GM23338 (cell line): Measurements from ENCODE around the gene LMNA. TPM values are rescaled to one million over a fixed set of nuclear protein-coding genes. Genes with fewer than 3 reads are reported as not detected.
A peak's percentile ranks its signal among the peaks of the same experiment; 100 is the strongest.
"Not testable (repeated sequence)": the region's sequence is repeated elsewhere in the genome, so short reads cannot be mapped to it uniquely, and the experiment has no call there.

Source experiments
- ATAC-seq: fragments of 200-7000 bp; cut with Tn5 transposase; 3 replicates; pipeline ENCODE4 v1.9.1; 2020
- DNase-seq: peaks from one replicate; pipeline ENCODE4 v3.0.0-alpha.2; 2015; ENCODE audit warnings: low spot score
- H2AFZ ChIP-seq: fragments of 200-600 bp; sonication (generic); 2 replicates; pipeline ENCODE4 v1.8.0; 2016; ENCODE audit warnings: antibody characterized with exemption, mild to moderate bottlenecking, moderate library complexity
- H3F3A ChIP-seq: fragments of 200-600 bp; sonication (generic); replicated peaks from 2 replicates; pipeline ENCODE4 v1.8.0; 2017; ENCODE audit warnings: antibody characterized with exemption, mixed run types, low read depth
- H3K27ac ChIP-seq: fragments of 200-600 bp; sonication (generic); 2 replicates; pipeline ENCODE4 v1.6.1; 2016; ENCODE audit warnings: low read depth
- H3K27me3 ChIP-seq: fragments of 200-600 bp; sonication (generic); 2 replicates; pipeline ENCODE4 v1.8.0; 2016; ENCODE audit warnings: mild to moderate bottlenecking, mixed run types, moderate library complexity; ENCODE audit not compliant: insufficient read depth
- H3K36me3 ChIP-seq: fragments of 200-600 bp; sonication (generic); 2 replicates; pipeline ENCODE4 v1.8.0; 2016; ENCODE audit warnings: mild to moderate bottlenecking; ENCODE audit not compliant: insufficient read depth
- H3K4me1 ChIP-seq: fragments of 200-600 bp; sonication (generic); 2 replicates; pipeline ENCODE4 v1.8.0; 2016; ENCODE audit warnings: mild to moderate bottlenecking, moderate library complexity; ENCODE audit not compliant: insufficient read depth
- H3K4me2 ChIP-seq: fragments of 200-600 bp; sonication (generic); 2 replicates; pipeline ENCODE4 v1.7.1; 2017; ENCODE audit warnings: mixed run types
- H3K4me3 ChIP-seq: fragments of 200-600 bp; sonication (generic); 2 replicates; pipeline ENCODE4 v1.6.1; 2016; ENCODE audit warnings: mixed run types
- H3K79me2 ChIP-seq: fragments of 200-600 bp; sonication (generic); replicated peaks from 2 replicates; pipeline ENCODE4 v1.8.0; 2017; ENCODE audit warnings: mild to moderate bottlenecking; ENCODE audit not compliant: insufficient read depth
- H3K9me2 ChIP-seq: fragments of 200-600 bp; sonication (generic); 2 replicates; pipeline ENCODE4 v1.8.0; 2017; ENCODE audit not compliant: insufficient read depth
- H4K20me1 ChIP-seq: fragments of 200-600 bp; sonication (generic); replicated peaks from 2 replicates; pipeline ENCODE4 v1.8.0; 2017; ENCODE audit warnings: mild to moderate bottlenecking; ENCODE audit not compliant: insufficient read depth
- H3K27ac Mint-ChIP-seq: 2 replicates; pipeline ENCODE4 v1.8.0; 2020; ENCODE audit warnings: inconsistent platforms, mild to moderate bottlenecking, moderate library complexity, mixed read lengths
- H3K27me3 Mint-ChIP-seq: 3 replicates; pipeline ENCODE4 v1.8.0; 2022; ENCODE audit warnings: low read depth, mild to moderate bottlenecking, moderate library complexity, mixed read lengths, inconsistent platforms; ENCODE audit not compliant: insufficient read depth, poor library complexity
- H3K36me3 Mint-ChIP-seq: 3 replicates; pipeline ENCODE4 v1.8.0; 2021; ENCODE audit warnings: low read depth, mild to moderate bottlenecking, inconsistent platforms, moderate library complexity, mixed read lengths
- H3K4me1 Mint-ChIP-seq: 3 replicates; pipeline ENCODE4 v1.8.0; 2020; ENCODE audit warnings: mild to moderate bottlenecking, inconsistent platforms, mixed read lengths
- H3K4me3 Mint-ChIP-seq: 3 replicates; pipeline ENCODE4 v1.8.0; 2021; ENCODE audit warnings: moderate library complexity, mild to moderate bottlenecking, inconsistent platforms, mixed read lengths
- H3K9me3 Mint-ChIP-seq: 3 replicates; pipeline ENCODE4 v1.8.0; 2020; ENCODE audit warnings: moderate library complexity, mild to moderate bottlenecking, inconsistent platforms, mixed read lengths
- EZH2 ChIP-seq: fragments of 200-600 bp; sonication (generic); IDR thresholded peaks from one replicate; pipeline ENCODE4 v1.8.0; 2017; ENCODE audit warnings: antibody characterized with exemption, mild to moderate bottlenecking, low read depth; ENCODE audit not compliant: unreplicated experiment
- EZH2phosphoT487 ChIP-seq: fragments of 200-600 bp; sonication (generic); IDR thresholded peaks from one replicate; pipeline ENCODE4 v1.8.1; 2018; ENCODE audit warnings: antibody characterized with exemption; ENCODE audit not compliant: unreplicated experiment
- NANOG ChIP-seq: IDR thresholded peaks from 2 replicates; pipeline ENCODE4 v1.6.1; 2016; ENCODE audit warnings: antibody characterized with exemption, borderline replicate concordance
- ZNF331 ChIP-seq: fragments of 250-450 bp; sonication (Bioruptor Pico); IDR thresholded peaks from 2 replicates; pipeline ENCODE4 v1.5.0; 2020; ENCODE audit warnings: low read depth, mild to moderate bottlenecking, moderate library complexity
- polyA plus RNA-seq: library from polyadenylated mRNA; unstranded; fragments of >200 nt; fragmentation: Nextera tagmentation; extraction: Ambion mirVana; gene quantifications from 2 replicates; pipeline ENCODE4 v1.2.1, GENCODE V29; 2016
- total RNA-seq: library from RNA; depleted of rRNA; stranded (reverse); fragments of >200 nt; shearing (Covaris generic); gene quantifications from 2 replicates; pipeline ENCODE4 v1.2.3, GENCODE V29; 2014
- TF ChIP-seq, protein P1 (sequence below): fragments of 250-450 bp; sonication (Bioruptor Pico); IDR thresholded peaks from 2 replicates; pipeline ENCODE4 v1.5.0; 2020; ENCODE audit warnings: mild to moderate bottlenecking, moderate library complexity
- TF ChIP-seq, protein P2 (sequence below): IDR thresholded peaks from 2 replicates; pipeline ENCODE4 v1.6.1; 2016; ENCODE audit warnings: antibody characterized with exemption

LMNA gene
- total and polyA plus RNA-seq, 2 experiments from 2014 or later: 35.5 to 56.3 TPM

DNA sequence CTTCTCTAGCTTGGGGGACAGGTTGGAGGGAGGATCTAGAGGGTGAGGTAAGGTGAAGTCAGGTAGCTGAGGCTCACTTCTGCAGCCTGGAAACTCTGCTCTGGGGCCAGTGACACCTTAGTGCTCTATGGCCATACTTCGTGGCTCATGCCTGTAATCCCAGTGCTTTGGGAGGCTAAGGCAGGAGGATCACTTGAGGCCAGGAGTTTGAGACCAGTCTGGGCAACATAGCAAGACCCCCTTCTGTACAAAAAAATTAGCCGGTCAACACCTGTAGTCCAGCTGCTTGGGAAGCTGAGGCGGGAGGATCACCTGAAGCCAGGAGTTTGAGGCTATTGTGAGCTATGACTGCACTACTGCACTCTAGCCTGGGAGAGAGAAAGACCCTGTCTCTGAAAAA lies 5.8 kb downstream of the LMNA start (continued):
- TF ChIP-seq, protein P1, sequence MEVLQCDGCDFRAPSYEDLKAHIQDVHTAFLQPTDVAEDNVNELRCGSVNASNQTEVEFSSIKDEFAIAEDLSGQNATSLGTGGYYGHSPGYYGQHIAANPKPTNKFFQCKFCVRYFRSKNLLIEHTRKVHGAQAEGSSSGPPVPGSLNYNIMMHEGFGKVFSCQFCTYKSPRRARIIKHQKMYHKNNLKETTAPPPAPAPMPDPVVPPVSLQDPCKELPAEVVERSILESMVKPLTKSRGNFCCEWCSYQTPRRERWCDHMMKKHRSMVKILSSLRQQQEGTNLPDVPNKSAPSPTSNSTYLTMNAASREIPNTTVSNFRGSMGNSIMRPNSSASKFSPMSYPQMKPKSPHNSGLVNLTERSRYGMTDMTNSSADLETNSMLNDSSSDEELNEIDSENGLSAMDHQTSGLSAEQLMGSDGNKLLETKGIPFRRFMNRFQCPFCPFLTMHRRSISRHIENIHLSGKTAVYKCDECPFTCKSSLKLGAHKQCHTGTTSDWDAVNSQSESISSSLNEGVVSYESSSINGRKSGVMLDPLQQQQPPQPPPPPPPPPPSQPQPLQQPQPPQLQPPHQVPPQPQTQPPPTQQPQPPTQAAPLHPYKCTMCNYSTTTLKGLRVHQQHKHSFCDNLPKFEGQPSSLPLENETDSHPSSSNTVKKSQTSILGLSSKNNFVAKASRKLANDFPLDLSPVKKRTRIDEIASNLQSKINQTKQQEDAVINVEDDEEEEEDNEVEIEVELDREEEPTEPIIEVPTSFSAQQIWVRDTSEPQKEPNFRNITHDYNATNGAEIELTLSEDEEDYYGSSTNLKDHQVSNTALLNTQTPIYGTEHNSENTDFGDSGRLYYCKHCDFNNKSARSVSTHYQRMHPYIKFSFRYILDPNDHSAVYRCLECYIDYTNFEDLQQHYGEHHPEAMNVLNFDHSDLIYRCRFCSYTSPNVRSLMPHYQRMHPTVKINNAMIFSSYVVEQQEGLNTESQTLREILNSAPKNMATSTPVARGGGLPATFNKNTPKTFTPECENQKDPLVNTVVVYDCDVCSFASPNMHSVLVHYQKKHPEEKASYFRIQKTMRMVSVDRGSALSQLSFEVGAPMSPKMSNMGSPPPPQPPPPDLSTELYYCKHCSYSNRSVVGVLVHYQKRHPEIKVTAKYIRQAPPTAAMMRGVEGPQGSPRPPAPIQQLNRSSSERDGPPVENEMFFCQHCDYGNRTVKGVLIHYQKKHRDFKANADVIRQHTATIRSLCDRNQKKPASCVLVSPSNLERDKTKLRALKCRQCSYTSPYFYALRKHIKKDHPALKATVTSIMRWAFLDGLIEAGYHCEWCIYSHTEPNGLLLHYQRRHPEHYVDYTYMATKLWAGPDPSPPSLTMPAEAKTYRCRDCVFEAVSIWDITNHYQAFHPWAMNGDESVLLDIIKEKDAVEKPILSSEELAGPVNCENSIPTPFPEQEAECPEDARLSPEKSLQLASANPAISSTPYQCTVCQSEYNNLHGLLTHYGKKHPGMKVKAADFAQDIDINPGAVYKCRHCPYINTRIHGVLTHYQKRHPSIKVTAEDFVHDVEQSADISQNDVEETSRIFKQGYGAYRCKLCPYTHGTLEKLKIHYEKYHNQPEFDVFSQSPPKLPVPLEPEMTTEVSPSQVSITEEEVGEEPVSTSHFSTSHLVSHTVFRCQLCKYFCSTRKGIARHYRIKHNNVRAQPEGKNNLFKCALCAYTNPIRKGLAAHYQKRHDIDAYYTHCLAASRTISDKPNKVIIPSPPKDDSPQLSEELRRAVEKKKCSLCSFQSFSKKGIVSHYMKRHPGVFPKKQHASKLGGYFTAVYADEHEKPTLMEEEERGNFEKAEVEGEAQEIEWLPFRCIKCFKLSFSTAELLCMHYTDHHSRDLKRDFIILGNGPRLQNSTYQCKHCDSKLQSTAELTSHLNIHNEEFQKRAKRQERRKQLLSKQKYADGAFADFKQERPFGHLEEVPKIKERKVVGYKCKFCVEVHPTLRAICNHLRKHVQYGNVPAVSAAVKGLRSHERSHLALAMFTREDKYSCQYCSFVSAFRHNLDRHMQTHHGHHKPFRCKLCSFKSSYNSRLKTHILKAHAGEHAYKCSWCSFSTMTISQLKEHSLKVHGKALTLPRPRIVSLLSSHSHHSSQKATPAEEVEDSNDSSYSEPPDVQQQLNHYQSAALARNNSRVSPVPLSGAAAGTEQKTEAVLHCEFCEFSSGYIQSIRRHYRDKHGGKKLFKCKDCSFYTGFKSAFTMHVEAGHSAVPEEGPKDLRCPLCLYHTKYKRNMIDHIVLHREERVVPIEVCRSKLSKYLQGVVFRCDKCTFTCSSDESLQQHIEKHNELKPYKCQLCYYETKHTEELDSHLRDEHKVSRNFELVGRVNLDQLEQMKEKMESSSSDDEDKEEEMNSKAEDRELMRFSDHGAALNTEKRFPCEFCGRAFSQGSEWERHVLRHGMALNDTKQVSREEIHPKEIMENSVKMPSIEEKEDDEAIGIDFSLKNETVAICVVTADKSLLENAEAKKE (CRISPR knock-in tag): no peak
- TF ChIP-seq, protein P2, sequence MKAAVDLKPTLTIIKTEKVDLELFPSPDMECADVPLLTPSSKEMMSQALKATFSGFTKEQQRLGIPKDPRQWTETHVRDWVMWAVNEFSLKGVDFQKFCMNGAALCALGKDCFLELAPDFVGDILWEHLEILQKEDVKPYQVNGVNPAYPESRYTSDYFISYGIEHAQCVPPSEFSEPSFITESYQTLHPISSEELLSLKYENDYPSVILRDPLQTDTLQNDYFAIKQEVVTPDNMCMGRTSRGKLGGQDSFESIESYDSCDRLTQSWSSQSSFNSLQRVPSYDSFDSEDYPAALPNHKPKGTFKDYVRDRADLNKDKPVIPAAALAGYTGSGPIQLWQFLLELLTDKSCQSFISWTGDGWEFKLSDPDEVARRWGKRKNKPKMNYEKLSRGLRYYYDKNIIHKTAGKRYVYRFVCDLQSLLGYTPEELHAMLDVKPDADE: no peak
- TF ChIP-seq ZNF331: no peak
- TF ChIP-seq EZH2: no peak
- no peak for TF ChIP-seq NANOG
- TF ChIP-seq EZH2phosphoT487: no peak

DNA sequence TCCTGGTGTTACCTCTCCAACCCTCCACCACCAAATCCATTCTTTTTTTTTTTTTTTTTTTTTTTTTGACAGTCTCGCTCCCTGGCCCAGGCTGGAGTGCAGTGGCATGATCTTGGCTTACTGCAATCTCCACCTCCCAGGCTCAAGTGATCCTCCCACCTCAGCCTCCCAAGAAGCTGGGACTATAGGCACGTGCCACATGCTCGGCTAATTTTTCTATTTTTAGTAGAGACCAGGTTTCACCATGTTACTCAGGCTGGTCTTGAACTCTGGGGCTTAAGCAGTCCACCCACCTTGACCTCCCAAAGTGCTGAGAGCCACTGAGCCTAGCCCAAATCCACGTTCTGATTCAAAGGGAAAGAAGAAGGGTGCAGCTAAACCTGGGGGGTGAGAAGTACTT lies 6.5 kb downstream of the LMNA start:
- H3K4me3 ChIP-seq, H3K27ac ChIP-seq, H4K20me1 ChIP-seq, H2AFZ ChIP-seq, DNase-seq, H3K4me2 ChIP-seq, H3K36me3 Mint-ChIP-seq, H3K27me3 ChIP-seq, H3K4me3 Mint-ChIP-seq, H3K9me2 ChIP-seq, H3K9me3 Mint-ChIP-seq, H3F3A ChIP-seq, ATAC-seq, H3K36me3 ChIP-seq: not testable (repeated sequence)
- H3K27me3 Mint-ChIP-seq: peaks cover 43% of the 10 kb centered on the region
- peaks cover 59% of the 10 kb centered on the region for H3K4me1 Mint-ChIP-seq
- H3K4me1 ChIP-seq: peaks cover 45% of the 10 kb centered on the region
- 0 out of 2 replicates have a peak overlapping the region, but pooled peaks have one; percentile 48 for H3K27ac Mint-ChIP-seq
- peaks cover 33% of the 10 kb centered on the region for H3K79me2 ChIP-seq
